ENCODE data around the gene ARSB. TPM values are rescaled to one million over a fixed set of nuclear protein-coding genes. Genes with fewer than 3 reads are reported as not detected.

Gene ARSB
- total and polyA plus RNA-seq, 2 experiments from 2014 or later = 30.1 to 43.7 TPM

GRCh38 chr5:78845470-78845869 is 139.6 kb downstream of the ARSB start:
- no peaks in the 10 kb centered on the region for H3K9me3 ChIP-seq (ENCODE audit: low read depth)
- H3K79me2 ChIP-seq (ENCODE audit: insufficient read depth) = no peaks in the 10 kb centered on the region
- no peak overlapping the region for H3K4me3 ChIP-seq
- H3K9ac ChIP-seq = no peak overlapping the region
- in situ Hi-C loops (cut with MboI) = no loop called here
- H3K36me3 ChIP-seq (ENCODE audit: low read depth) = no peaks in the 10 kb centered on the region
- no peaks in the 10 kb centered on the region for H3K27me3 ChIP-seq (replicated peaks; ENCODE audit: insufficient read depth)
- no peak for DNase-seq
- no peaks in the 10 kb centered on the region for H3K9me2 ChIP-seq (ENCODE audit: insufficient read depth)
- TF ChIP-seq EZH2 (IDR thresholded peaks at IDR 0.05; ENCODE audit: insufficient read depth, poor library complexity, severe bottlenecking) = no peak
- no peak for TF ChIP-seq EZH2phosphoT487 (IDR thresholded peaks at IDR 0.05; ENCODE audit: insufficient read depth, low read depth)
- H3F3A ChIP-seq (ENCODE audit: insufficient read depth) = no peaks in the 10 kb centered on the region
- H3K27ac ChIP-seq = no peak overlapping the region
- no peak overlapping the region for H3K4me2 ChIP-seq (ENCODE audit: unreplicated experiment)
- H3K4me1 ChIP-seq (ENCODE audit: insufficient read depth) = no peaks in the 10 kb centered on the region
- H2AFZ ChIP-seq = no peak overlapping the region
- H4K20me1 ChIP-seq (ENCODE audit: insufficient read depth) = no peaks in the 10 kb centered on the region
- WGBS, 2 experiments (ENCODE audit: low coverage in 1 of 2, low lambda C conversion rate in 2 of 2, missing lambda C conversion rate in 2 of 2) = 88 to 94% methylated on average over 3 of the region's 3 CpGs

GRCh38 chr5:78843436-78843835 is 141.7 kb downstream of the ARSB start:
- no peaks in the 10 kb centered on the region for H3K36me3 ChIP-seq (ENCODE audit: low read depth)
- no peaks in the 10 kb centered on the region for H3K79me2 ChIP-seq (ENCODE audit: insufficient read depth)
- H3K27ac ChIP-seq = no peak overlapping the region
- in situ Hi-C loops (cut with MboI) = no loop called here
- no peak overlapping the region for H3K4me2 ChIP-seq (ENCODE audit: unreplicated experiment)
- no peak overlapping the region for H3K9ac ChIP-seq
- H3K9me2 ChIP-seq (ENCODE audit: insufficient read depth) = no peaks in the 10 kb centered on the region
- no peak overlapping the region for H3K4me3 ChIP-seq
- no peak for DNase-seq
- TF ChIP-seq EZH2 (IDR thresholded peaks at IDR 0.05; ENCODE audit: insufficient read depth, poor library complexity, severe bottlenecking) = no peak
- no peak for TF ChIP-seq EZH2phosphoT487 (IDR thresholded peaks at IDR 0.05; ENCODE audit: insufficient read depth, low read depth)
- 19 to 30% methylated on average over 1 of the region's 1 CpG for WGBS, 2 experiments (ENCODE audit: low coverage in 1 of 2, low lambda C conversion rate in 2 of 2, missing lambda C conversion rate in 2 of 2)
- no peaks in the 10 kb centered on the region for H3K9me3 ChIP-seq (ENCODE audit: low read depth)
- no peaks in the 10 kb centered on the region for H3F3A ChIP-seq (ENCODE audit: insufficient read depth)
- H4K20me1 ChIP-seq (ENCODE audit: insufficient read depth) = no peaks in the 10 kb centered on the region
- no peaks in the 10 kb centered on the region for H3K27me3 ChIP-seq (replicated peaks; ENCODE audit: insufficient read depth)
- H3K4me1 ChIP-seq (ENCODE audit: insufficient read depth) = no peaks in the 10 kb centered on the region
- H2AFZ ChIP-seq = no peak overlapping the region

GRCh38 chr5:78841767-78842166 is 143.3 kb downstream of the ARSB start:
- DNase-seq = no peak

GRCh38 chr5:78838753-78839152 is 146.4 kb downstream of the ARSB start:
- no peak overlapping the region for H2AFZ ChIP-seq
- H3K36me3 ChIP-seq (ENCODE audit: low read depth) = no peaks in the 10 kb centered on the region
- no peaks in the 10 kb centered on the region for H4K20me1 ChIP-seq (ENCODE audit: insufficient read depth)
- H3K4me3 ChIP-seq = no peak overlapping the region
- in situ Hi-C loops (cut with MboI) = no loop called here
- no peak overlapping the region for H3K9ac ChIP-seq
- no peaks in the 10 kb centered on the region for H3K27me3 ChIP-seq (replicated peaks; ENCODE audit: insufficient read depth)
- DNase-seq = no peak
- H3K4me2 ChIP-seq (ENCODE audit: unreplicated experiment) = no peak overlapping the region
- no peaks in the 10 kb centered on the region for H3K4me1 ChIP-seq (ENCODE audit: insufficient read depth)
- no peaks in the 10 kb centered on the region for H3K9me2 ChIP-seq (ENCODE audit: insufficient read depth)
- no peak overlapping the region for H3K27ac ChIP-seq
- H3K9me3 ChIP-seq (ENCODE audit: low read depth) = no peaks in the 10 kb centered on the region
- no peaks in the 10 kb centered on the region for H3F3A ChIP-seq (ENCODE audit: insufficient read depth)
- TF ChIP-seq EZH2phosphoT487 (IDR thresholded peaks at IDR 0.05; ENCODE audit: insufficient read depth, low read depth) = no peak
- no peak for TF ChIP-seq EZH2 (IDR thresholded peaks at IDR 0.05; ENCODE audit: insufficient read depth, poor library complexity, severe bottlenecking)
- no peaks in the 10 kb centered on the region for H3K79me2 ChIP-seq (ENCODE audit: insufficient read depth)
- 94 to 100% methylated on average over 3 of the region's 3 CpGs for WGBS, 2 experiments (ENCODE audit: low coverage in 1 of 2, low lambda C conversion rate in 2 of 2, missing lambda C conversion rate in 2 of 2)

More at GRCh38 chr5:78841767-78842166, 143.3 kb downstream of the ARSB start:
- no peak overlapping the region for H3K27ac ChIP-seq
- H3K36me3 ChIP-seq (ENCODE audit: low read depth) = no peaks in the 10 kb centered on the region
- no peaks in the 10 kb centered on the region for H4K20me1 ChIP-seq (ENCODE audit: insufficient read depth)
- no peaks in the 10 kb centered on the region for H3K4me1 ChIP-seq (ENCODE audit: insufficient read depth)
- H3K79me2 ChIP-seq (ENCODE audit: insufficient read depth) = no peaks in the 10 kb centered on the region
- no peaks in the 10 kb centered on the region for H3F3A ChIP-seq (ENCODE audit: insufficient read depth)
- no peak overlapping the region for H3K4me2 ChIP-seq (ENCODE audit: unreplicated experiment)
- H3K27me3 ChIP-seq (replicated peaks; ENCODE audit: insufficient read depth) = no peaks in the 10 kb centered on the region
- H3K9me2 ChIP-seq (ENCODE audit: insufficient read depth) = no peaks in the 10 kb centered on the region
- H3K4me3 ChIP-seq = no peak overlapping the region
- H3K9ac ChIP-seq = no peak overlapping the region
- H2AFZ ChIP-seq = no peak overlapping the region
- no peak for TF ChIP-seq EZH2 (IDR thresholded peaks at IDR 0.05; ENCODE audit: insufficient read depth, poor library complexity, severe bottlenecking)
- no peak for TF ChIP-seq EZH2phosphoT487 (IDR thresholded peaks at IDR 0.05; ENCODE audit: insufficient read depth, low read depth)
- no peaks in the 10 kb centered on the region for H3K9me3 ChIP-seq (ENCODE audit: low read depth)
- in situ Hi-C loops (cut with MboI) = no loop called here
- WGBS, 2 experiments (ENCODE audit: low coverage in 1 of 2, low lambda C conversion rate in 2 of 2, missing lambda C conversion rate in 2 of 2) = 94 to 99% methylated on average over 2 of the region's 2 CpGs

GRCh38 chr5:78837836-78838235 is 147.3 kb downstream of the ARSB start:
- no peaks in the 10 kb centered on the region for H3K9me2 ChIP-seq (ENCODE audit: insufficient read depth)
- 84 to 86% methylated on average over 5 of the region's 5 CpGs for WGBS, 2 experiments (ENCODE audit: low coverage in 1 of 2, low lambda C conversion rate in 2 of 2, missing lambda C conversion rate in 2 of 2)

More at GRCh38 chr5:78837836-78838235, 147.3 kb downstream of the ARSB start:
- in situ Hi-C loops (cut with MboI) = no loop called here
- DNase-seq = no peak
- no peak for TF ChIP-seq EZH2 (IDR thresholded peaks at IDR 0.05; ENCODE audit: insufficient read depth, poor library complexity, severe bottlenecking)
- TF ChIP-seq EZH2phosphoT487 (IDR thresholded peaks at IDR 0.05; ENCODE audit: insufficient read depth, low read depth) = no peak
- H3F3A ChIP-seq (ENCODE audit: insufficient read depth) = no peaks in the 10 kb centered on the region
- no peaks in the 10 kb centered on the region for H3K9me3 ChIP-seq (ENCODE audit: low read depth)
- H3K36me3 ChIP-seq (ENCODE audit: low read depth) = no peaks in the 10 kb centered on the region
- H3K4me3 ChIP-seq = no peak overlapping the region
- H3K9ac ChIP-seq = no peak overlapping the region
- H3K4me1 ChIP-seq (ENCODE audit: insufficient read depth) = no peaks in the 10 kb centered on the region
- no peak overlapping the region for H3K4me2 ChIP-seq (ENCODE audit: unreplicated experiment)
- no peaks in the 10 kb centered on the region for H4K20me1 ChIP-seq (ENCODE audit: insufficient read depth)
- no peaks in the 10 kb centered on the region for H3K79me2 ChIP-seq (ENCODE audit: insufficient read depth)
- H3K27ac ChIP-seq = no peak overlapping the region
- H2AFZ ChIP-seq = no peak overlapping the region
- H3K27me3 ChIP-seq (replicated peaks; ENCODE audit: insufficient read depth) = no peaks in the 10 kb centered on the region
